ENCODE data around the gene CDK19.

CDK19 gene

GRCh38 chr6:110567957-110568696, 247.1 kb downstream of the CDK19 start:
- DNase-seq = no peak

DNA sequence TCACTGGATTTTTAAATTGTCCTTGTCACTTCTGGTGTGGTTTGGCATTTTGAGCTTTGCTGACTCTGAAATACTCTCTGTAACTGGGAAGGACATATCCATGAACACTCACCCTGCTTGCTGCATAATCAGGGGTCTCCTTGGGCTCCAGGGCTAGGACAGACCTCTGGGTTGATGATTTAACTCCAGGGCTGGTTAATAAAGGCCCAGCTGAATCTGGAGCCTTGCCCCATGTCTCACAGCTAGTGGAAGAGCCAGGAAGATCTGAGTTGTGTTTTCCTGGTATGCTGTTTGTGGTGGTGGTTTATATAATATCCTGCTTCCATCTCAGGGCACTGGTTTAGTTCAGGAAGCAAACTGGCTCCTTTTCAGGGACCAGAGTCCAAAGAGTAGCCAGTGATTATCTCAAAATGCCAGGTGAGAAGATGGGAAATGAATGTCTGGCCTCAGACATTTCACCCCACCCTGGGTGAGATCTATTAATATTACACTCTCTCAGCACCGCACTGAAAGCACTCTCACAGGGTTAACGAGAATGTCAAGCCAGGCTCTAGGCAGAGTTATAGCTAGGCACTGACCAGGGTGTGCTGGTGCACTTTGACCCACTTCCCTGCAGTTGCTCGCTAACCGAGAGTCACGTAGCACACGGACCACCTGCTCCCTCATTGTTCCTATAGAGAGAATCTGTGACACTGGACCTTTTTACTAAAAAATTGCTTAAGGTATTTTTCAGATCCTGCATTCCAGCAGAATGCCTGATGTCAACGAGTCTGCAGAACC, 248.7 kb downstream of the CDK19 start:
- no peak for DNase-seq

GRCh38 chr6:110564703-110565421, 250.4 kb downstream of the CDK19 start:
- no peak for DNase-seq

GRCh38 chr6:110563711-110564110, 251.6 kb downstream of the CDK19 start:
- DNase-seq = no peak

GRCh38 chr6:110562316-110562915, 252.9 kb downstream of the CDK19 start:
- DNase-seq = no peak

DNA sequence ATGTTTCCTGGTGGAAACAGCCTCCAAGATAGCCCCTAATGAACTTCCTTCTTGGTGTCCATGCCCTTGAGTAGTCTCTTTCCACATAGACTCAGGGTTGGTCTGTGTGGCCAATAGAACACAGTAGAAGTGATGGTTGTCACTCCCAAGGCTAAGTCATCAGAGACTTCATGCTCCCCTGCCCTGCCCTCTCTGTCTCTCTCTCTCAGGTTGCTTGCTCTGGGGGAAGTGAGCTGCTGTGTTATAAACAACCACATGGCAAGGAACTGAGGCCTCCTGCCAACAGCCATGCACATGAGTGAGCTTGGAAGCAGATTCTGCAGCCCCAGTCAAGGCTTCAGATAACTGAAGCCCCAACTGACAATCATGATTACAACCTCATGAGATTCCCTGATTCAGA, 253.6 kb downstream of the CDK19 start:
- DNase-seq = no peak

DNA sequence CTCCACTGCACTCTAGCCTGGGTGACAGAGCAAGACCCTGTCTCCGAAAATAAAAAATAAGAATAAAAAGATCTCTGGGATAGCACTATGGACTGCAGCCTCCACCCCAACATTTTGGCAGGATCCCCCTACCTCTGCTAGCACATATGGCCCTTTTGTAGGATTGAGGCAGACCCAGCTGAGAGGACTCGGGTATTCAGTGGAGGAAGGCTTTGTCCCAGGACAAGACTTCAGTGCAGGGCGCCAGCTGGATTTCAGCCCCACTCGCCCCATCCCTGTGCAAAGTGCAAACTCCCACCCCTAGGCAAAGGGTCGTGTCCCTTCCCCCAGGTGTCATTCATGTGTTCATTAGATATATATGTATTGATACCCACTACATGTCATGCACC, 254.3 kb downstream of the CDK19 start:
- DNase-seq = no peak

- peak; percentile 24 for DNase-seq
Measured at GRCh38 chr6:110560239-110561007, 254.8 kb downstream of the CDK19 start.
